HG03025 (cell line): Measurements from ENCODE around the gene NKD1.

Experiments used
- ATAC-seq: cut with Tn5 transposase; IDR thresholded peaks from one replicate; pipeline ENCODE4 v1.9.1; 2021; ENCODE audit warnings: mild to moderate bottlenecking, moderate library complexity; ENCODE audit not compliant: unreplicated experiment, low FRiP score

The NKD1 gene

DNA sequence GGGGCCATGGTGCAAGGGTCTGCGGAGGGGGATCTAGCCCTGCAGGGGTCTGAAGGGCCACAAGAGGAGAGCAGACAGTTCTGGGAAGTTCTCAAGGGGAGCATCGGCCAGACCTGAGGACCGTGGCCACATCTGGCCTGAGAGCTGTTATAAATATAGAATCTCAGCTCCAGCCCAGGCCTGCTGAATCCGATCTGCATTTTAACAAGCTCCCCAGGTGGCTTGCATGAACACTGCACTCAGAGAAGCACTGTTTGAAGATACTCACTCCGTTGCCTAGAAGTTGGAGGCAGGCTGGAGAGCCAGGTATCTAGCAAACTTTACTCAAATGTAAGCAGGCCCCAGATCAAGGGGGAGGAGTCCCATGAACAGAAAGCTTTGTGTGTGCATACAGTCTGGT lies 61.3 kb downstream of the NKD1 start:
- no peak for ATAC-seq

DNA sequence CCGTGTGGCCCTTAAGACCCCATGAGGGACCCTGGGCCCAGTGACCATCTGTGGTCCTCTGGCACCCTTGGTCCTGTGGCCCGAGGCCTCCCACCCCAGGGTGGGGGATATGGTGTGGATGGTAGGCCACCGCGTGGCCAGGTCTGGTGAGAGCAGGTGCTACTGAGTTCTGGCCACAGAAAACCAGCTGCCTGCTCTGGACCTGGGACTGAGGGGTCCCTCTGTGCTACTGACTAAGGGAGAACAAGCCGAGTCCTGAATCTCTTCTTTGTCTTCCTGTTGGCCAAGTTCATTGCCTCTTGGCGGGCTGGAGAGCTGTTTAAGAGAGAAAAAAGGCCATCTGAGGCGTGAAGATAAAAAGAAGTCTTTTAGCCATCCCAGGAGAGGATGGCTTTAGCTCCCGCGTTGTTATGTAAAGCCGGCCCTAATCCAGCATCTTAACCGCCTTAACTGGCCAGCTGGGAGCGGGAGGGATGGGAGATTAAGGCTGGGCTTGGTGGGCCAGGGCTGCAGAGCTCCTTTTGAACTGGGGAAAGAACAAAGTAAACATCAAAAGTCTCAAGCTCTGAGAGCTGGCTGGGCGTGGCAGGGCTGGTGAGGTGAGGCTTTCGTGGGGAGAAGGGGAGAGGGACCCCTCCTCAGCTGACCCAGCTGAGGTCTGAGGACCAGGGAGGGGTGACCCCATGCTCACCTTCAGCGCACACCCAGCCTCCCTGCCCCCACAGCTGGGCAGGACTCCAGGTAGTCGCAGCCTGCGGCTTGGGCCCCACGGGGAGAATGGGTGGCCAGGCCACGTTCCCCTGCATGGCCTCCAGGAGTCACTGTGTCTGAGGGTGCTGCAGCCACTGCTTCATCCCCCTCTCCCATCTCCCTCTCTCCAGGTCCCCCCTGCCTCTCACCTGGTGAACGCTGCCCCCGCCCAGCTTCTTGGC lies 62.4 kb downstream of the NKD1 start:
- no peak for ATAC-seq

DNA sequence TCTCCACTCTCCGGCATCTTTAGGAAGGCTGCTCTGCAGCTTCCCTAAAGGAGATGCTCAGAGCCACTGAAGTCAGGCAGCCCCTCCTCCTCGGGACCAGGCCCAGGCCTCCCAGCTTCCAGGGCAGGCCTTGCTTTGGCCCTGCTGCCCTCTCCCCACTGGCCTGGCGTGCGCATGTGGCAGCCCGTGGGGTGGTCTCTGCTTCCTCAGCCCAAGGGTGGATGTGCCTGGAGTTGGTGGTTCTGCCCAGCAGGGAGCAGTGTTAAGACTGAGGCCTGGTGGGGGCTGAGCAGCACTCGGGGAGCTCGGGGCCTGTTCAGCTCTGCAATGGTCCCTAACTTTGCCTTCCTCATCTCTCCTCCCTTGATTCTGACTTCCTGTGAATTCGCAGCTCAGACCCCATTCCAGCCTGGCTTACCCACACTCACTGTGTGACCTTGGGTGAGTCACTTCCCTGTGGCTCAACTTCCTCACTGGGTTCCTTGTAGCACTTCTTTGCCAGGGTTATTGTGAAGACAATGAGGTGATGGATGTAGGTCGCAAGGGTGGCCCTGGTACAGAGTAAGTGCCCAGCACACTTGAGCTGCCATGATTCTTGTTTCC lies 63.2 kb downstream of the NKD1 start:
- no peak for ATAC-seq

DNA sequence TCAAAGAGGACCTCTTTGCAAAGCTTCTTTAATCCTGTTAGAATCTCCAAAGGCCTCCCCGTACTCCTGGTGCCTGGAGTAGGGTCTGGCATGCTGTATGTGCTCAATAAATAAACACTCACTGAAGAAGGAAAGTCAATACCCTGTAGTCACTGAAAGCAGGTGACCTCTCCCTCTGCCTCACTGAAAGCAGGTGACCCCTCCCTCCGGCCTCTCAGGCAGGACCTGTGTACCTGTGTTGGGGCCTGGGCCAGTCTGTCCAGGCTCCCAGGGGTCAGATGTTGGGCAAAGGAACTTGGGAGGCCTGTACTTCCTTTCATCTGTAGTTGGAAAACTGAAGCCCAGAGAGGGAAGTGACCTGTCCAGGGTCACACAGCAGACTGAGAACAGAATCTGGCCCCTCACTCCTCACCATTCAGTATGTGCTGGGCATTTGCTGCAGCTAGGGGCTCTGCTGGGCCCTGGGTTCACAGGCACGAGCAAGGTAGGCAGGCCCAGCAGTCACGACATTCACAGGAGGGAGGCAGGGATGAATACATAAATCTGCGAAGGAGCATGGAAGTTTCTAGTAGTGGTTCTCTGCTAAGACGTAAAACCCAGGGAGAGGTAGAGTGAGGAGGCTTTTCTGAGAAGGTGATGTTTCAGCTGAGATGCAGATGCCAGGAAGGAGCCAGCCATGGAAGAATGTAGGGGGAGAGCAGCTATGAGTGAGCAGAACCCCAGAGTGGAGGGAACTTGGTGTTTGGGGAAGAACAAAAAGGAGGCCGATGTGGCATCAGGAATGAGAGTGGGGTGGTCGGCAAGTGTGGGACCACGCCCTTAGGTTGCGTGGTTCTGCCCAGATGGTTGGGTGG lies 64.0 kb downstream of the NKD1 start:
- ATAC-seq: no peak

DNA sequence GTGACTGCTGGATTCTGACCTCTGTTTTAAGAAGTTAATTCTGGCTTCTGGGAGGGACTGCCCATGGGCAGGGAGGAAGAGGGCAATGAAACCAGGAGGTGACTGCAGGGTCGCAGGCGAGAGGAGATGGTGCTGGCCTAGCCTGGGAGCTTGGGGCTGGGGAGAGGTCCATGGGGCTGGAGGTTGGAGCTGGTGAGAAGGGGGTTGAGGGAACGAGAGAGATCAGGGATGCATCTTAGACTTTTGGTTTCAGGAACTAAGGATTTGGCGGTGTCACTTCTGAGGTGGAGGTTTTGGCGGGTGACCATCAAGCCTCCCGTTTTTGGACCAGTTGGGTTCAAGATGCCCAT lies 64.6 kb downstream of the NKD1 start:
- no peak for ATAC-seq

DNA sequence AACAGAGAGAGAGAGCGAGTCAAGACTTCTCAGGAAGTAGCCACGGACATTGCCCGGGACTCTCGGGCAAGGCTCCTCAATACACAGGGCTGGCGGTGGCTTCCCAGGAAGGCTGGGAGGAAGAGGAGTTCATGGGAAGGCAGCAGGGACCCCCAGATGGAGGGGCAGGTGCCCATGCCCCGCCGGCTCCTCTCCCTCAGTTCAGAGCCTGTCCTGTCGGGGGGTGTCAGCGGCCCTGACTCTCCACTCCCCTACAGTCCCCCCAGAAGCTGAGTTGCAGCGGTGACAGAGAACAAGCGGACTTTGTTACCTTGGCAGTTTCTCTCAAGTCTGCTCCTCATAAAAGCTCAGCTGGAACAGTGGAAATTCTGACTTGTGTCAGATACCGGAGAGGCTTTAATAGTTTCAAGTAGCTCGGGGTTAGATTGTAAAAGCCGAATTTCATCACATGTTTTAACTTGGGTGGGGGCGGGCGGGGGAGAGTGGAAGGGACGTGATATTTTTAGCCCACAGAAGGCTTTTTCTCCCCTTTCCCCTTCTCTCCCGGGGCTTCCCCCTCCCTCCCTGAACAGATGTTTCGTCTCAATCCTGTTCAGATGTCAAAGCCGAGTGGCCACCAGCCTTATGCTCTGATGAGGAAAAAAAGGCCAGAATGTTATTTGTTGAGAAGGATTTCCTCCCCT lies 65.2 kb downstream of the NKD1 start:
- no peak for ATAC-seq

DNA sequence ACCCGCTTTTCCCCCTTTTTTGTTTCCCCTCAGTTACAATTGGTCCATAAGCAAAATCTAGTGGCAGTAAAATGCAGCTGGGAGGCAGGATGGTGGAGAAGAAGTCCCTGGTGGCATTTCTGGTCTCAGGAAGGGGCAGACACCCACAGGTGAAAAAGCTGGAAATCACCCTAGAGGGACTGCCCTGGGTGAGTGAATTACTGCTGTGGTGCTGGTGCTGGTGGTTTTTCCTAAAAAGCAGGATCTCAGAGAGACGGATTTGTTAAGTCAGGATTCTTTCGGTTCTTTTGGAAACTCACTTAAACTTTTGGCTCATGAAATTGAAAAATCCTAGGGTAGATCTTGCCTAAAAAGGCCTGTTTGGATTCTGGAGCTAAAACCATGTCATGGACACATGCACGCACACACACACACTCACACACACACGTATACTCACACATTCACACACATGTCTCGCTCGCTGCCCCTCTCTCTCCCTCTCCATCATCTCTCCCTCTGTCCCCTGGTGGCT lies 65.8 kb downstream of the NKD1 start:
- no peak for ATAC-seq

DNA sequence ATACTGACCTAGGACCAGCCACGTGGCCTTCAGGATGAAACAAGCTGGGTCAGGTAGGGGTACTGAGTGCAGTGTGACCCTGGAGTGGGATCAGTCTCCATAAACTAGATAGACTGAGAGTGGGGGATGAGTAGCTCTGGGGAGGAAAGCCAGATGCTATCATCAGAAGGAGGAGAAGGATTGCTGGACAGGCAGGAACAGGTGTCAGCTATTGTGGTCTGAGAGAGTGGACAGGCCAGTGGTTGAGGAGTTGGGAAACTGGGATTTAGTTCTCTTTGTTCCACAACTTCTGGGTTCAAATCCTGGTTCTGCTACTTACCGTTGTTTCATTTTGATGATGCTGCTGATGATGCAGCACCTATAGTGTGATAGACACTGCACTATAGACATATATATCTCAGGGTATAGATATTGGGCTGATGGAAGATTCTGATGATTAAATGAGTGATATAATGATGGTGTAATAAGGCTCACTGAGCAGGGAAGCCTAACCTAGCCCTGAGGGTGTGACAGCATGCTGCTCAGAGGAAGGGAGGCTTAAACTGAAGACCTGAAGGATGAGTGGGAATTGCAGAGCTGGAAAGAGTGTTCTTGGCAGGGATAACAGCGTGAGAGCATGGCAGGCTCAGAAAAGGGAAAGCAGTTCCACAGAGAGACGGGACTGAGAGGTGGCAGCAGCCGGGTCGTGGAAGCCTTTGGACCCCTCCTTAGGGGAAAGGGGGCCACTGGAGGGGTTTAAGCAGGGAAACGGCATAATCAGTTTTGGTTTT lies 66.9 kb downstream of the NKD1 start:
- ATAC-seq: no peak

DNA sequence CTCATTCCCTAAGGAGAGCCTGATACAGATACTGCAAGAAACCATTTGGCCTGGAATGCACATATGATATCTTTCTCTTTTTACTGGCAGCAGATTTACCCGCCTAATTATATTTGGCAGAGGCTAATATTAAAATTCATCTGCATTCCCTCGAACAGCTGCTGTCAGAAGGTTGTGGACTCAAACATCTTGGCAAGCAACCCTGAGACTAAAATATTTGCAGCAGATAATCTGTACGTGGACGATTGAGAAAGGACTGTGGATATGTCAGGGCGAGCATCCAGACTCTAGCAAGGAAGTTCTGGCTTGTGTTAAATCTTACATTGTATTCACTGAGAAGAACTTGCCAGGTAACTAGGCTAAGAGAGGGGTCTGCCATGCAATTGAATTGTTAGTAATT lies 67.7 kb downstream of the NKD1 start:
- ATAC-seq: no peak

DNA sequence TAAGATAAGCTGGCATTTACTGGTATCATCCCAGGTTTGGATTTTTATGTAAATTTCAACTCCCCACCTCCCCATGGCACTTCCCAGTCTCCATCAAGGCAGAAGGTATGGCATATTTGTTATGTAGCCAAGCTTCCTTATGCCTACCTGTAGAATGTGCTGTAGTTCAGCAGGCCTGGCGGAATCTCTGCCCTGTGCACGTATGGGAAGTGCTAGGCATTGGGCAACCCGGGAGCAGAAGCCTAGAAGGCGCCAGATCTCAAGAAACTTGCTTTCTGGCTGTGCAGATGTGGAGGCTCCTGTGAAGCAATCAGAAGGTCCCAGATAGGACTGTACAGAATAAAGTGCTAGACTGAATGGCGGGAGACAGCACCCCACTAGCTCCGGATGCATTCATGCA lies 68.2 kb downstream of the NKD1 start:
- ATAC-seq: no peak

DNA sequence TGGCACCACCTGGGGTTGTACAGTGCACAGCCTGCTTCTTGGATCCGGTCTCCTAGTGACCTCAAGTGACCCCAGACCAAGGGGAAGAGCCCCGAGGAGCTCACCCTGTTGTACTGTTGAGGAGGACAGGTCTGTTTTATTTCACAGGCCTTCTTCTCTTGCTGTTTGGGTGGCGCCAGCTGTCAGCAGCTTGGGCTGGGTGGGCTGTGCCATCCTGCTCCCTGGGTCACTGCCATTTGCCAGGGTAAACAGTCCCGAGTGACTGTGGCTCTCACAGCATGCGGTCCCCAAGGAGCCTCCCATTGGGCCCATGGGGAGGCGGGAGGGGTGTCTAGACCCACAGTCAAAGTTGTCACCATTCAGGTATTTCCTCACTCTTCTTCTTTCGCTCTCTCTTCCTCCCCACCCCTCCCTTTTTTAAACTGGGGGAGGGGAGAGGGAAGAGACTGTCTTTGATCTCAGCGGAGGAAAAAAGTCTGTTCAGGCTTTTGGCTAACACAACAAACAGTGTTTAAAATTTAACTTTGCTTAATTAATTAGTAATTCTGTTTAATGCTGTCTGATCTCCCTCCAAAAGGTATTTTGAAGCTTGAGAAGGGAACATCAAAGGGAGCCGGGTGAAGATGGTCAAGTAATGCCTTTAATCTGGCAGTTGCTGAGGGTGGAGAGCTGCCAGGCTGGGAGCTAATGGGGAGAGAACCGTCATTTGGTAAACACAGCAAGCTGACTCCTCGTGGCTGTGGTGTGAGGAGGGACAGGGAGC lies 68.9 kb downstream of the NKD1 start:
- ATAC-seq: no peak

DNA sequence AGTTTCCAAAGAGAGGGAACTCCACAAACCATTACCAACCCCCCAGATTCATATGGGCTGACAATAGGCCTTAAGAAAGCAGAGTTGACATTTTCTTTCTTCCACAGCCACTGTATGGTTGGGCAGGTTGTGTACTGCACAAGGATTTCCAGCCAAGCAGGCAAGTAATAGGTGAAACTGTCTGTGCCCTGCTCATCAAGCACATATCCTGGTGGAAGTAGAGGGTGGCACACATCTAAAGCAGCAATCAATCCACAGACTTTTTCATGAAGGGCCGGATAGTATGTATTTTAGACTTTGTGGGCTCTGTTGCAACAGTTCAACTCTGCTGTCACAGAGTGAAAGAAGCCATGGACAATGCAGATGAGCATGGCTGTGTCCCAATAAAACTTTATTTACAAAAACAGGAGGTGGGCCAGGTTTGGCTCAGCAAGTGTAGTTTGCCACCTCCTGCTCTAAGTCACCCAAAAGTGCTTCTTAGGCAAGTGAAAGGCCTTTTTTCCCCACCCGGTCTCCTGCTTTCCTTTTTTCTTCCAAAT lies 69.5 kb downstream of the NKD1 start:
- ATAC-seq: no peak

DNA sequence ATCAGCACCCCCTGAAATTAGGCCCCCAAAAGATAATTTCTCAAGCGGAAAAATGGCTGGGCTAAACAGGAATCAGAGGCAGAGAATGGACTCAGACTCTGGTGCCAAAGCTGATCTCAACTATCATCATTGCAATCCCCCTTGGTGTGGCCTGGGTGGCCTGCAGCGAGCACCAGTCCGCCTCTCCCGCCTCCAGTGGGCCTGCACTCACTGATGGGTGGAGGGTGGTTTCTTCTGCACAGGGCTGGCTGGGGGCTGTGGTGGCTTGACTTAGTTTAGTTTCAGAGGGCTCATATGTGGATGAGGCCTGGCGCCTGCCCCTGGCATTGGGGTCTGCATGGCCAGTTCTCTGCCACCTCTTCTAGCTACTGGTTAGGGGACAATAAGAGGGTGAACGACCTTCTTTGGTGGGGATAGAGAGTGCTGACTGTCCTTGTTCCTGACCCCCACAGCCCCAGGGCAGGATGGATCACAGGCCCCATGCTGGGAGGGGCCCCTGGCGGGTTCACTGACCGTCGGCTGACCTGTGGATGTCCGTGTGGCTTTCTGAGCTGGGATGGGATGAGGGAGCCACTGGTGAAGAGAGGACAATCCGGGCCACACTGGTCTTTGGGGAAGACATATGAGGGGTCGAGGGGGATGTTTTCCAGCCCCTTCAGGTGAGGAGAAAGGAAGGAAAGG lies 70.2 kb downstream of the NKD1 start:
- ATAC-seq: no peak

DNA sequence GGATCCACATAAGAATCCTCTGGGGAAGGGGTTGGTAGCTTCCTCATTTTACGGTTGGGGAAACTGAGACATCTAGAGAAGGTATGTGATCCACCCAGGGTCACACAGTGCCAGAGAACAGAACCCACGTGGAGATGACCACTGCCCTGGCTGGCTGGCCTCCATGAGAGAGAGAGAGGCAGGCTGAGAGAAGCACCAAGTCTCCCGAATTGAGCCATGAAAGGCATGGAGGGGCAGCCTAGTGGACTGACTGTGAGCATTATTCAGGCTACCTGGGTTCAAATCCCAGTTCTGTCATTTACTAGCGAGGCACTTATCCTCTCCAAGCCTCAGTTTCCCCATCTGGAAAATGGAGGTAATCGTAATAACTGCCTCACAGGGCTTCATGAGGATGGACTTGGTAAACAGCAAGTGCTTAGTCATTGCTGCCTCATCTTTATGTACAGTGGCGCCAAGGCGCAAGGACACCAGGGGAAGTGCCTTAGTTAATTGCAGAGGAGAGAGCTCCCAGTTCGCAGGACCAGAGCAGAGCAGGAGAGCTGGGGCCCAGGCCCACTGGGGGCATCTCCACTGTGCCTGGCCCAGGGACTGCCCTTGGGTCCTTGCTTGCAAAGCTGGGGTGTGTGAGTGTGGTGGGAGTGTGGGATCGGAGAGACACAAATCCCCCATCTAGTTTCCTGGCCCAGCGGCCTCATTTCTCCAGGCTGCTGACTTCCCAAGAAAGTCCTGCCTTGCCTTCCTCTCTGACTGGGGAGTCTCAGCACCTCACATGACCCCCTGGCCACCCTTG lies 71.7 kb downstream of the NKD1 start:
- no peak for ATAC-seq

DNA sequence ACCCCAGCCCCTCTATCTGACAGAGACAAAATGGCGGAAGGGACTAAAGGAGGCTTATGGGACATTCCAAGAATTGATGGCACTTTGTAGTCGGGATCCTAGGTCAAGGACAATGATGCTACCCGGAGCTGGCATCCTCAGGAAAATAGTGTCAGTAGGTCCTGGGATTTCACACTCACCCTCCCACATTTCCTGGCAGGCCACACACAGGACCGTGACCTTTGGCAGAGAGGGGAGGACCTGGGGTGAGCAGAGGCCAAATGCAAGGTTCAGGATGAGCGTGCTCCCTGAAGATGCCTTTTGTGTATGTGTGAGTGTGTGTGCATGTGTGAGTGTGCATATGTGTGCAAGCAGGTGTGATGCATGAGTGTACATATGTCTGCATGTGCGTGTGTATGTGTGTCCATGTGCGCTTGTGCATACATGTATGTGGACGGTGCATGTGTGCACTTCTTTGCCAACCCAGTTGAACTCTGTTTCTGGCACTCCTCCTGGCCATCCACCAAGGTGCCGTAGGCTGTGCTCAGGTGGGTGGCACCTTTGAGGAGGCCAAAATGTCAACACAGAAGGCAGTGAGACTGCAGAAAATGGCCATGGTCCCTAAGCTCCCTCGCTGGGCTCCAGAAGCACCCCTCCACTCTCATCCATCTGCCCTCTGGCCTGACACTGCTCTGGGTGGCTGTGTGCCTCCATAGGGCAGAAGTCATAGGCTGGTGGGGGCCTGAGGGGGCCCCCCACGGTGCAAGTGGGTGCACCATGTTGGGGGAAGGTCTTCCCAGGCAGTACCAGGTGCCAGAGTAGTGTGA lies 72.7 kb downstream of the NKD1 start:
- ATAC-seq: no peak

DNA sequence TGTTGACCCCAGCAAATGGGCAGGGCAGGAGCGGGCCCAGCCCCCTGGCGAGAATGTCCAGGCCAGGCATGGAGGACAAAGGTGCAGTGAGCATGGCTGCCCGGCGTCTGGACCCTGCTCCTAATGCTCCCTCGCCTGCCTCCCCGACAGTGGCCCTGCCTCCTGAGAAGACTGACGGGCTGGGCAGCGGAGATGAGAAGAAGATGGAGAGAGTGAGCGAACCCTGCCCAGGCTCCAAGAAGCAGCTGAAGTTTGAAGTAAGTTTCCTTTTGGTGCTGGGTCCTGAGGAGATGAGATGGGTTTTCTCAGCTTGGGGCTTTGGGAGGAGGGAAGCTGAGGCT lies 73.2 kb downstream of the NKD1 start:
- ATAC-seq: no peak

DNA sequence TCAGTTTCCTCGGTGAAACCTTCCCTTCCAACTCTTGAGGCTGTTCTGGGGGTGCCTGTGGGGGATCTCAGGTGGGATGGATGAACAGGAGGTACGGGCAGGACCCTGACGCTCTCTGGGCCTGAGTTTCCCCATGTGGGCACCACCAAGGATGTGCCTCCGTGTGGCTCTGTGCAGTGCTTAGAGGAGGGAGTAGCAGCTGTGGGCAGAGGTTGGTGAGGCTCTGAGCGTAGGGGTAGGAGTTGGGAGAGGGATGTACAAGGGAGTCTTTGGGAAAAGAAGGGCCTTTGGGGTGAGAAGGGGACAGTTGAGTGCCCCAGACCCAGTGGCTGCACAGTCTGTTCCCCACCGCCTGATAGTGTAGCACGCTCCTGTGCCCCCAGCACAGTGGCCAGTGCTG lies 73.8 kb downstream of the NKD1 start:
- ATAC-seq: no peak
